HFF-Myc (cell line): ENCODE results near the gene ZIC5.

Experiments used
- DNase-seq: peaks from one replicate; pipeline ENCODE4 v3.0.0-alpha.2; 2011; ENCODE audit warnings: low read depth; ENCODE audit errors: extremely low read depth
- H3K4me3 ChIP-seq: replicated peaks from 2 replicates; pipeline ENCODE4 v1.5.1; 2011; ENCODE audit warnings: low read depth, mild to moderate bottlenecking, control low read depth, low read length
- TF ChIP-seq, protein P1 (sequence below): IDR thresholded peaks from 2 replicates; pipeline ENCODE4 v1.5.1; 2012; ENCODE audit warnings: mild to moderate bottlenecking, low read depth, low read length, control low read depth; ENCODE audit errors: missing control alignments

The ZIC5 gene

DNA sequence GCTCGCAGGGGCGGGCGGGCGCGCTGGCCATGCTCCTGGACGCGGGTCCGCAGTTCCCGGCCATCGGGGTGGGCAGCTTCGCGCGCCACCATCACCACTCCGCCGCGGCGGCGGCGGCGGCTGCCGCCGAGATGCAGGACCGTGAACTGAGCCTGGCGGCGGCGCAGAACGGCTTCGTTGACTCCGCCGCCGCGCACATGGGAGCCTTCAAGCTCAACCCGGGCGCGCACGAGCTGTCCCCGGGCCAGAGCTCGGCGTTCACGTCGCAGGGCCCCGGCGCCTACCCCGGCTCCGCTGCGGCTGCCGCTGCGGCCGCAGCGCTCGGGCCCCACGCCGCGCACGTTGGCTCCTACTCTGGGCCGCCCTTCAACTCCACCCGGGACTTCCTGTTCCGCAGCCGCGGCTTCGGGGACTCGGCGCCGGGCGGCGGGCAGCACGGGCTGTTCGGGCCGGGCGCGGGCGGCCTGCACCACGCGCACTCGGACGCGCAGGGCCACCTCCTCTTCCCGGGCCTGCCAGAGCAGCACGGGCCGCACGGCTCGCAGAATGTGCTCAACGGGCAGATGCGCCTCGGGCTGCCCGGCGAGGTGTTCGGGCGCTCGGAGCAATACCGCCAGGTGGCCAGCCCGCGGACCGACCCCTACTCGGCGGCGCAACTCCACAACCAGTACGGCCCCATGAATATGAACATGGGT is 10.6 kb upstream of the ZIC5 start:
- no peak overlapping the region for H3K4me3 ChIP-seq
- TF ChIP-seq, protein P1, sequence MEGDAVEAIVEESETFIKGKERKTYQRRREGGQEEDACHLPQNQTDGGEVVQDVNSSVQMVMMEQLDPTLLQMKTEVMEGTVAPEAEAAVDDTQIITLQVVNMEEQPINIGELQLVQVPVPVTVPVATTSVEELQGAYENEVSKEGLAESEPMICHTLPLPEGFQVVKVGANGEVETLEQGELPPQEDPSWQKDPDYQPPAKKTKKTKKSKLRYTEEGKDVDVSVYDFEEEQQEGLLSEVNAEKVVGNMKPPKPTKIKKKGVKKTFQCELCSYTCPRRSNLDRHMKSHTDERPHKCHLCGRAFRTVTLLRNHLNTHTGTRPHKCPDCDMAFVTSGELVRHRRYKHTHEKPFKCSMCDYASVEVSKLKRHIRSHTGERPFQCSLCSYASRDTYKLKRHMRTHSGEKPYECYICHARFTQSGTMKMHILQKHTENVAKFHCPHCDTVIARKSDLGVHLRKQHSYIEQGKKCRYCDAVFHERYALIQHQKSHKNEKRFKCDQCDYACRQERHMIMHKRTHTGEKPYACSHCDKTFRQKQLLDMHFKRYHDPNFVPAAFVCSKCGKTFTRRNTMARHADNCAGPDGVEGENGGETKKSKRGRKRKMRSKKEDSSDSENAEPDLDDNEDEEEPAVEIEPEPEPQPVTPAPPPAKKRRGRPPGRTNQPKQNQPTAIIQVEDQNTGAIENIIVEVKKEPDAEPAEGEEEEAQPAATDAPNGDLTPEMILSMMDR, result no peak
- no peak for DNase-seq

DNA sequence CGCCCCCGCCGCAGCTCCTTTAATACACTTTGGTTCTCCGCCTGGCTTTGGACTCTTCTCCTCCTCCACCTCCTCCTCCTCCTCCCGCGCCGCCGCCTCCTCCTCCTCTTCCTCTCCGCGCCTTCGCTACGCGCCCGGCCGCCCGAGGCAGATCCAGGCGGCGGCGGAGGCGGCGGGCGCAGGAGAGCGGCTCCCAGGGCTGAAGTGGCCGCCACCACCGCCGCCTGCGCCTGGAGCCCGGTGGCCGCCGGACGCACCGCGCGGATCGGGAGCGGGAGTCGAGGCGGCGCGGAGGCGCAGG is 10.1 kb upstream of the ZIC5 start, which contains the start of gene ZIC2:
ZIC2 (plus strand) TSS at position 50 of the 301 bp plus-strand sequence. CDS start 281 bp downstream, outside the sequence.
- peak within 1 kb of the TSS; percentile 26 for H3K4me3 ChIP-seq
- TF ChIP-seq, protein P1, result no peak
- DNase-seq, result no peak

DNA sequence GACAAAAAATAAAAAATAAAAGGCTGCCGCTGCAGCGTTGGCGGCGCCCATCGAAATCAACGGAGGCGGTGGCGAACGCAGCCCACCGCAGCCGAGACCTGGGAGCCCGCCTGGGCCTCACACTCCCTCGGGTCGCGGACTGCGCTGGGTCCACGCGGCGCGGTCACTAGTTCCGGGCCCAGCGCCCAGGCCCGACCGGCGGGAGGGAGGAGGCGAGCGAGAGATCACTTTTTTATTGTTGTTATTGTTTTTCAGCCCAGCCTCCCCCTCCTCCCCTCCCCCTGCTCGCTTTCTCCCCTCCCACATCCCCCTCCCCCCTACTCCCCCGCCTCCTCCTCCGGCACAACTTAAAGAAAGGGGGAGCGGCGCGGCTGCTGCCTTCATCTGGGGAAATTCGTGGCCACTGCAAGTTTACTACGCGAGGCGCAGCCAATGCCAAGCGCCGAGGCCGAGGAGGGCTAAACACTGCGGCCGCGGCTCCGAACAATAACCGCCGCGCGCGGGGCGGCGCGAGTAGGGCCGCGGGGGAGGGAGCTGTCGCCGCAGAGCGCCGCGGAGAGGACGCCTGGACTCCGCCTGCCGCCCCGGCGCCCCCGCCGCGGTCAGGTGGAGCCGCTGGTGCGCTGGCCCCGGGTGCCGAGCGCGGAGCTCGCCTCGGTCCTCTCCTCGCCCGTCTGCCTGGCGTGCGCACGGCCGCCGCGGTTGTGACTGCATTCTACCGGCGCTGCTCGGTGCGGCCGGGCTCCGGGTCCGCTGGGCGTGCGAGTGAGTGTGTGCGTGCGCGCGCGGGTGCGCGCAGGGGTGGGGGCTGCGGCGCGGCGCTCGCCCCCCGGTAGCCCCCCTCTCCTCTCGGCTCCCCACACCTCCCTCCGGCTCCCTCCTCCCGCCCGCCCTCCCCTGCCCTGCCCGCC is 9.5 kb upstream of the ZIC5 start:
- H3K4me3 ChIP-seq, result peak overlapping the region; percentile 26
- TF ChIP-seq, protein P1, result no peak
- no peak for DNase-seq

DNA sequence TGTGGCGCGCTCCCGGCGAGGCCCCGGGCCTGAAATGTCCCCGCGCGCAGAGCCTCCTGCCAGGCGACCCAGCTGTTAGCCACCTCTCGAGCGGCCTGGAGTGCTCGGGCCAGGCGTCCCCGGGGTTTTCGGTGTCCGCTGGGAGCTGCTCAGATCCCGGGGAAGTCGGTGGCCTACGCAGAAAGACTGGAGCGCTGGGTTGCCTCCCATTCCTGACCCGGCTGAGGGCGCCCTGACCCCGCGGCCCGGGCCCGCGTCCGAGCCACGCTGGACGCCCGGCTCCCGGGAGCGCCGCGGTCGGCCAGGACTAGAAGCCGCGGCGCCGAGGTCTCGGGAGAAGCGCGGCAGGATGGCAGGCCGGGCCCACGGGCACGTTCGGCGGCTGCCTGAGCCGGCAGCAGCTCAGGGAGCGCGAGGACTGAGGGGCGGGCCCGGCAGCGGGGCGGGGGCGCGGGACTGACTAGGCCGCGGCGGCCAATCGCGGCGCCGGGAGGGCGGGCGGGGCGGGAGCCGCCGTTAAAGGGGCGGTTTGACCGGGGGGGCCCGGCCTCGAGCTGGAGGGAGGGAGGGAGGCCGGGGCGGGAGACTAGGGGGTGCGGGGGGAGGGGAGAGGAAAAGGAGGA is 8.7 kb upstream of the ZIC5 start:
- TF ChIP-seq, protein P1, result no peak
- DNase-seq, result no peak
- H3K4me3 ChIP-seq, result peak overlapping the region; percentile 15

DNA sequence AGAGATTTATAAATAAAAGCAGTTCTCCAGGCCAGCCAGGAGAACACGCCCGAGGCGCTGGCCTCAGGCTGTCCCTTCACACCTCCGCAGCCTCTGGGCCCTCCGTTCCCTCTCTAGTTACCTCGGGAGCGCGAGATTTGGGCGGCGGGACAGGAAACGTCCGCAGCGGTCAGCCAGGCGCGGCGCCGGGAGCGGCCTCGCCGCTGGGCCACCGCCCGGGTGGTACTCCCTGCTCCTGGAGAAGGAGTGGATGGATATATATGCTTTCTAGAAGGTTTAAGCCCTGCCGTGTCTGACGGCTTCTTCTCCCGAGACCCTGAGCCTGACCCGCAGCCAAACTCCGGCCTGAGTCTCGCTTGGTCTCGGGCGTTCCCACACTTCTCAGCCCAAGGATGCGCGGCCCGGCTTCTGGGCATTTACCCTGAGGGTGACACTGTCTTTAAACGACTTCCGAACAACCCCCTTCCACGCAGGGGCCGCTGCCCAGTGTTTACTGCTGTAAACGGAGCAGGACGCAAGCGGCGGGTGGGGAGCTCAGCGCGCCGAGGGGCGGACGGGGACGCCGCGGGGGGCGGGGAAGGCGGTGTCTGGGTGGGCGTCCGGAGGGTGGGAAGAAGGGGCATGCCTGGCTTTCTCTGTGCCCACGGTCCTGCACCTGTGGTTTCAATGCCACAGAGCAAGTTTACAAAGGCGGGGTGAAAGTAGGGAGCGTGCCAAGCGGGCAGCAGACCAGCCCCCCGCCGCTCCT is 8.1 kb upstream of the ZIC5 start:
- TF ChIP-seq, protein P1, result no peak
- DNase-seq, result no peak
- H3K4me3 ChIP-seq, result peak overlapping the region; percentile 15; the same call in 1 of the 2 replicates

DNA sequence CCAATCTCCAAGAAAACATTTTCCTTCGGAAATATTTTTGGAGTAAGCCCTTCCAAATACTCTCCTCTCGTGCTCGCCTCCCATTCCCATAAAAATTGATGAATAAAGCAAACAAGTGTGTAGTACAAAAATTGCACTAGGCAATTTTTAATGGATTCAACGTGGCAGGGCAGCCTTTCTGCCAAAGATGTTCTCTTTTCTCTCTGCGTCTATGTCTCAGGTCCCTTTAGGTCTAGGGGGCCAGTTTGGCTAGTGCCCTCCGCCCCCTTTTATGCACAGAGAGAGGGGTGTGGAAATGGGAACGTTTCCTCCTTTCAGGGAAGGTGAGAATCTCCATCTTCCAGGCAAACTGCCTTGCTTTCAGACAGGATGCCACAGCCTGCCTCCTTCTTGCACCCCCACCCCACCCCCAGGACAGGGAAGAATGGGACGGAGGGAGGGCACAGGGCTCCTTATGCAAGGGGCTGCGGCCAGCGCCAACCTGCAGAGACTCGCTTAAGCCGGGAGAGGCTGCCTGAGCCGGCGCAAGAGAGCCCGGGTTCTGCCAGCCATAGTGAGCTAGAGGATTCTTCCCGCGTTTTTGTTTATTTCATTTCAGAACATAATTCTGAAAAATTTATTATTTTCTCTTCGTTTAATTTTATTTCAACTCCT is 7.4 kb upstream of the ZIC5 start:
- no peak overlapping the region for H3K4me3 ChIP-seq
- TF ChIP-seq, protein P1, result no peak
- DNase-seq, result no peak
